Right atrium auricular region (tissue), 2 donors: ENCODE results near the gene CLEC4G. TPM values are rescaled to one million over a fixed set of nuclear protein-coding genes. Genes with fewer than 3 reads are reported as not detected.

Experiments
- DNase-seq: peaks from one replicate; pipeline ENCODE4 v3.0.0-alpha.2; 2019; ENCODE audit warnings: low spot score
- H3K27ac ChIP-seq, 2 donors: fragments of 200-600 bp; sonication (generic); 1 replicate in 1 of 2; 2 replicates in 1 of 2; pipeline ENCODE4 v1.5.1; 2016 to 2019
- H3K27me3 ChIP-seq, 2 donors: fragments of 200-600 bp; sonication (generic); one replicate each; pipeline versions ENCODE4 v1.5.1 to v1.6.0; 2017 to 2019
- H3K36me3 ChIP-seq: fragments of 200-600 bp; sonication (generic); one replicate; pipeline ENCODE4 v1.5.1; 2016
- H3K4me1 ChIP-seq, 2 donors: fragments of 200-600 bp; sonication (generic); one replicate each; pipeline versions ENCODE4 v1.5.1 to v1.6.0; 2017 to 2019
- H3K4me3 ChIP-seq, 2 donors: fragments of 200-600 bp; sonication (generic); 1 replicate in 1 of 2; 2 replicates in 1 of 2; pipeline ENCODE4 v1.5.1; 2017 to 2019; ENCODE audit warnings: mild to moderate bottlenecking in 1 of 2, moderate library complexity in 1 of 2
- H3K9me3 ChIP-seq, 2 donors: fragments of 200-600 bp; sonication (generic); one replicate each; pipeline ENCODE4 v1.5.1; 2019
- CTCF ChIP-seq, 2 donors: fragments of 200-600 bp; sonication (generic); IDR thresholded peaks; one replicate each; pipeline ENCODE4 v1.5.1; 2019; ENCODE audit warnings: antibody characterized with exemption in 2 of 2
- total RNA-seq, 2 donors: library from RNA; depleted of rRNA; stranded (reverse); fragments of >200 nt; gene quantifications; one replicate each; pipeline ENCODE4 v1.1.0, GENCODE V29; 2016

The CLEC4G gene
- total RNA-seq, 2 donors from 2014 or later, result 0.55 TPM; not detected in 1

GRCh38 chr19:7706955-7707456, 24.9 kb downstream of the CLEC4G start:
- Histone ChIP-seq H3K27me3 (no peaks in the 10 kb centered on the region), H3K9me3 (no peaks in the 10 kb centered on the region), H3K27ac (peak overlapping the region in 1 of 2 donors; percentile 42), H3K36me3 (no peaks in the 10 kb centered on the region), H3K4me3 (no peak overlapping the region), H3K4me1 (no peaks in the 10 kb centered on the region)
- no peak for DNase-seq
- TF ChIP-seq CTCF (IDR thresholded peaks at IDR 0.05), result no peak

- no peaks in the 10 kb centered on the region for H3K9me3 ChIP-seq
- no peak overlapping the region for H3K4me3 ChIP-seq
- no peaks in the 10 kb centered on the region for H3K4me1 ChIP-seq
- no peaks in the 10 kb centered on the region for H3K36me3 ChIP-seq
- H3K27me3 ChIP-seq, result no peaks in the 10 kb centered on the region
- DNase-seq, result no peak
- TF ChIP-seq CTCF (IDR thresholded peaks at IDR 0.05), result no peak
- peak overlapping the region in 1 of 2 donors; percentile 42 for H3K27ac ChIP-seq
Measured at GRCh38 chr19:7706188-7706954, 25.5 kb downstream of the CLEC4G start.

- H3K4me3 ChIP-seq, result no peak overlapping the region
- peak overlapping the region in 1 of 2 donors; percentile 16 for H3K27ac ChIP-seq
- TF ChIP-seq CTCF (IDR thresholded peaks at IDR 0.05), result no peak
- H3K4me1 ChIP-seq, result no peaks in the 10 kb centered on the region
- no peaks in the 10 kb centered on the region for H3K36me3 ChIP-seq
- H3K27me3 ChIP-seq, result no peaks in the 10 kb centered on the region
- peak; percentile 64 for DNase-seq
- H3K9me3 ChIP-seq, result no peaks in the 10 kb centered on the region
Measured at GRCh38 chr19:7705387-7706187, 26.3 kb downstream of the CLEC4G start.

GRCh38 chr19:7704280-7705060, 27.4 kb downstream of the CLEC4G start:
- no peak for TF ChIP-seq CTCF (IDR thresholded peaks at IDR 0.05)
- no peak for DNase-seq
- H3K36me3 ChIP-seq, result no peaks in the 10 kb centered on the region

GRCh38 chr19:7703332-7703731, 28.6 kb downstream of the CLEC4G start:
- Histone ChIP-seq H3K27me3 (no peaks in the 10 kb centered on the region), H3K4me1 (no peaks in the 10 kb centered on the region)

More at GRCh38 chr19:7704280-7705060, 27.4 kb downstream of the CLEC4G start:
- Histone ChIP-seq H3K27ac (no peak overlapping the region), H3K9me3 (no peaks in the 10 kb centered on the region), H3K4me1 (no peaks in the 10 kb centered on the region), H3K4me3 (no peak overlapping the region), H3K27me3 (no peaks in the 10 kb centered on the region)

More at GRCh38 chr19:7703332-7703731, 28.6 kb downstream of the CLEC4G start:
- no peaks in the 10 kb centered on the region for H3K9me3 ChIP-seq
- H3K36me3 ChIP-seq, result no peaks in the 10 kb centered on the region
- DNase-seq, result no peak
- H3K27ac ChIP-seq, result no peak overlapping the region
- TF ChIP-seq CTCF (IDR thresholded peaks at IDR 0.05), result no peak
- no peak overlapping the region for H3K4me3 ChIP-seq
